Esophagus squamous epithelium (tissue), 4 donors: ENCODE measurements around the gene ADAMTSL2.

Source experiments
- POLR2A ChIP-seq, 4 donors: fragments of 450-650 bp; IDR thresholded peaks; one replicate each; pipeline ENCODE4 v1.6.1; 2017; ENCODE audit warnings: antibody characterized with exemption in 4 of 4, mild to moderate bottlenecking in 4 of 4, moderate library complexity in 3 of 4
- TF ChIP-seq, protein P1 (sequence below), 6 experiments: fragments of 450-650 bp in 4 of 6; fragments of 200-600 bp in 2 of 6; sonication (generic) in 2 of 6; IDR thresholded peaks; one replicate each; pipeline ENCODE4 v1.5.1; 2016 to 2019; ENCODE audit warnings: antibody characterized with exemption in 6 of 6, mild to moderate bottlenecking in 4 of 6, moderate library complexity in 4 of 6

DNA sequence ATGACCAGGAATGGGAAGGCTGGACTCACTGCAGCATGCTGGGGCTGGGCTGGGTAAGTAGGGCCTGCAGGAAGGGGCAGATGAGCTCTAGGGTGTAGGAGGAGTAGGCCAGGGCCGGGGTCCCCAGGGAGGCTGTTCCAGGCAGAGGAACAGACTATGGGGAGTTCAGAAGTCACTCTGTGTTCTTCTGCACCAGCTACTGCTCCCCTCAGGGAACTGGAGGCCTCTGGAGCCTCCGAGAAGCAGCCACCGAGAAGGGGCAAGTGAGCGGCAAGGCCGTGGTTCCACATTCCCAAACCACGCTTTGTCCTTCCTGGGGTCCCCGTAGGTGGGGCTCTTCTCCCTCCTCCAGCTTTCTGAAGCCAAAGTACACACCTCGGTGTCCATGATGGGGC, 47.2 kb upstream of the ADAMTSL2 start:
- TF ChIP-seq, protein P1, sequence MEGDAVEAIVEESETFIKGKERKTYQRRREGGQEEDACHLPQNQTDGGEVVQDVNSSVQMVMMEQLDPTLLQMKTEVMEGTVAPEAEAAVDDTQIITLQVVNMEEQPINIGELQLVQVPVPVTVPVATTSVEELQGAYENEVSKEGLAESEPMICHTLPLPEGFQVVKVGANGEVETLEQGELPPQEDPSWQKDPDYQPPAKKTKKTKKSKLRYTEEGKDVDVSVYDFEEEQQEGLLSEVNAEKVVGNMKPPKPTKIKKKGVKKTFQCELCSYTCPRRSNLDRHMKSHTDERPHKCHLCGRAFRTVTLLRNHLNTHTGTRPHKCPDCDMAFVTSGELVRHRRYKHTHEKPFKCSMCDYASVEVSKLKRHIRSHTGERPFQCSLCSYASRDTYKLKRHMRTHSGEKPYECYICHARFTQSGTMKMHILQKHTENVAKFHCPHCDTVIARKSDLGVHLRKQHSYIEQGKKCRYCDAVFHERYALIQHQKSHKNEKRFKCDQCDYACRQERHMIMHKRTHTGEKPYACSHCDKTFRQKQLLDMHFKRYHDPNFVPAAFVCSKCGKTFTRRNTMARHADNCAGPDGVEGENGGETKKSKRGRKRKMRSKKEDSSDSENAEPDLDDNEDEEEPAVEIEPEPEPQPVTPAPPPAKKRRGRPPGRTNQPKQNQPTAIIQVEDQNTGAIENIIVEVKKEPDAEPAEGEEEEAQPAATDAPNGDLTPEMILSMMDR (IDR thresholded peaks at IDR 0.05) = no peak
- no peak for TF ChIP-seq POLR2A (IDR thresholded peaks at IDR 0.05)
